ENCODE results near the gene CDH1.
"Not testable (repeated sequence)": the region's sequence is repeated elsewhere in the genome, so short reads cannot be mapped to it uniquely, and the experiment has no call there.

The CDH1 gene

DNA sequence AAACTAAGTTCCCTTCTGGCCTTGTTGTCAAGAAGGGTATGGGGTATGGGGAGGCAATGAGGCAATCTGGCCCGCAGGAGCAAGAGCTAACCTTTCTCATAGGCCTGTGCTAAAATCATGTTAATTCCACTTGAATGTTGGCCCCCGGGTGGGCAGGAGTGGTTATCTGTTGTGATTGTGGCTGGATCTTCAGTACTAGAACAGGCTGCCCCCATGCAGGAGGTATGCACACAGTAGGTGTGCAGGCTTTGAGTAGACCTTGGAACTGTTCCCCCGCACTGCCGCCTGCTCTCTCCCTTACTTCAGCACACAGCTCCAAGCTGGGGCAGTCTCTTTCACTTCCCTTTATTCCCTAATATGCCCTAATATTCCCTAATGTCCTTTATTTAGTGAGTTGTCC, 53.9 kb downstream of the CDH1 start:
- no peak for DNase-seq (ENCODE audit: low spot score)

DNA sequence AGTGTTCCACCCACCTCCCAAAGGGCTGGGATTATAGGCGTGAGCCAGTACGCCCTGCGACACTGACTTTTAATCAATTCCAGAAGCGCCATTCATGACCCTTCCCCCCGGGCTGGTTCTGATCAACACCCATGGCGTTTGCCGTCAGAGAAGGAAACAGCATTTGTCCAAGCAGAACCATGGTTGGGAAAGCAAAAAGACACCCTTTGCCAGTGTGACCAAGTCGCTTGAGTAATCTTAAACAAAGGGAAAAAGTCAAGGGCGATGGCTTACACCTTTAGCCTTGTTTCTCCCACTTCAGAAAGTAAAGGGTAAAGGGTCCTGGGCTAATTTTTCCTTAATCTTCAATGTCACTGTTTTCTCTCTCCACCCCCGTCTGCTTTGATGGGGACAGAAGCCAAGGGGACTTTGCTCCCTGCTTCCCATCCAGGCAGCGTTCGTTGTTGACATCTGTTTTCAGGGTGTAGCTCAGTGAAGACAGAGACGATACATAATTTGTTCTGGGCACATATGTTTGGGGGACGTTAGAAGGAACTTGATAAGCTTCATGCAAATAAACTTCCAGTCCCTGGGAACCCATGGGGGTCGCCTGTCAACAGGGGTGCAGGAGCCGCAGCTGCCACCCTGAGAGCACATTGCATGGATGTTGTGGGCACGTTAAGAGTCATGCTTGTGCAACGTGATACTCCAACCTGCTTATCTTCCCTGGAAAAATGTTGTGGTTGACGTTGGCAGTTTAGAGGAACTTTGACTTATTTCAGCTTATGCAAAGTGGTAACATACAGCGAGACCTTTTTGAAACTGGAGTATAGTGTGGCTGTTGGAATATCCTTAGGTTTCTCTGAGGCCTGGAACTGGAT, 55.6 kb downstream of the CDH1 start:
- no peak for DNase-seq (ENCODE audit: low spot score)

DNA sequence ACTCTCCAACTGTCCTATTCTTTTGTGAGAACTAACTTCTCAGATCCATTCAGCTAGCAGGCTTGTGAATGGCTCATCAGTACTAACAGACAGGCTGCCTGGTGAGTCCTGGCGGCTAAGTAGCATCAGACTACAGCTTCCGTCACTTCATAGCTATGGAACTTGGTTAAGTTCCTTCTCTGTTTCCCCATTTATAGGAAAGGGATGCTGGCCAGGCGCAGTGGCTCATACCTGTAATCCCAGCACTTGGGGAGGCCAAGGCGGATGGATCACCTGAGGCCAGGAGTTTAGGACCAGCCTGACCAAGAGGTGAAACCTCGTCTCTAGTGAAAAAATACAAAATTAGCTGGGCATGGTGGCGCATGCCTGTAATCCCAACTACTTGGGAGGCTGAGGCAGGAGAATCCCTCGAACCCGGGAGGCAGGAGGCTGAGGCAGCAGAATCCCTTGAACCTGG, 56.3 kb downstream of the CDH1 start:
- DNase-seq (ENCODE audit: low spot score), result no peak

DNA sequence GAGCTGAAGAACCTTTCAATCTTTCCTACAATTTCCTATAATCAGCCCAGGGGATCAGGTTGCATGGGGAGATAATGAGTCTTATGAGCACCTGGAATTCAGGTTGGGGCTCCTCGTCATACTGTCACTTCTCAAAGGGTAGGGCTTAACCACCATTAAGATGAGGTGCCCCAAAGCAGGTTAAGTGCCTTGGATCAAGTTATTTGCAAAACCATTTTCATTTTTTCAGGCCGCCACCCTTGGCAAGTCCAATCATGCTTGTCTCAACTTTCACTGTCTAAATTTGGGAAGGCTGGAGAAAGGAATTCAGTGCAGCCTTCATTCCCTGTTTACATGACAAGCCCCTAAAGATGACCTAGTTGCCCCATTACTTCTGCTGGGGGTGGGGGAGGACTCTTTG, 61.3 kb downstream of the CDH1 start:
- no peak for DNase-seq (ENCODE audit: low spot score)

DNA sequence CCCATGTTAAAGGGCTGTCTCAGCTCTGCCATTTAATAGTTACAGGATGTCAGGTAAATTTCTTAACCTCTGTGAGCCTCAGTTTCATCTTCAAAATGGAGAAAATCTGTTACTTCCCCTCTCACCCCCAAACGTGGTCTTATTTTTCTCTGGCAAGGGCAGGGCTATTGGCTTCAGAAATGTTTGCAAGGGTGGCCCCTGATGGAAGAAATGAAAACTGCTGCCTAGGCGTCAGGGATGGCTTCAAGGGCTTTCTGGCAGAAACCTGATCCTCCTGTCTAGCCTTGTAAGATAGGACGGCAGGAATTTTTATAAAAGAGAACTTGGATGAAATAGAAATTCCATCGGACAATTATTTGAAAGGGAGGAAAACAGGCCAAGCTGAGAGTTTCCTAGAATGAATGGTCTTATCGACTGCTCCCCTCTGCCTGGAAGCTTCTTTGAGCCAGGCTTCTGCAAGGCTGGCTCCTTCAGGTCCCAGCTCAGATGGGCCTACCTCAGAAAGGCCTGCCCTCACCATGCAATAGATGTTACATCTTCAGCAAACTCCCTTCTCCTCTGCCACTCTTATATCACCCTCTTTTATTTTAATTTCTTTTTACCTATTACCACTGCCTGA, 63.3 kb downstream of the CDH1 start:
- DNase-seq (ENCODE audit: low spot score), result peak; percentile 74

DNA sequence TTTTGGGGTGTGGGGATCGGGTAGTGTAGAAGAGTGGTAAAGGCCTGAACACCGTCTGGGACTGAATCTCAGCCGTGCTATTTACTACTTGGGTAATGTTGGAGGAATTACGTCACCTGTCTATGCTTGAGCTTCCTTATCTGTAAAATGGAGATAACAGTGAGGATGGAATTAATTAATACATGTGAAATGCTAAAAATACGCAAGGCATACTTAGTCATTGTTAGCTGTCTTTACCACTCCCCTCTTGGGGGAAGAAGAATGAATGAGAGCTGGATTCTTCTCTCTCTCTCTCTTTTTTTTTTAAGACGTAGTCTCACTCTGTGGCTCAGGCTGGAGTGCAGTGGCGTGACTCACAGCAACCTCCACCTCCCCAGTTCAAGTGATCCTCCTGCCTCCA, 65.1 kb downstream of the CDH1 start:
- DNase-seq (ENCODE audit: low spot score), result no peak

DNA sequence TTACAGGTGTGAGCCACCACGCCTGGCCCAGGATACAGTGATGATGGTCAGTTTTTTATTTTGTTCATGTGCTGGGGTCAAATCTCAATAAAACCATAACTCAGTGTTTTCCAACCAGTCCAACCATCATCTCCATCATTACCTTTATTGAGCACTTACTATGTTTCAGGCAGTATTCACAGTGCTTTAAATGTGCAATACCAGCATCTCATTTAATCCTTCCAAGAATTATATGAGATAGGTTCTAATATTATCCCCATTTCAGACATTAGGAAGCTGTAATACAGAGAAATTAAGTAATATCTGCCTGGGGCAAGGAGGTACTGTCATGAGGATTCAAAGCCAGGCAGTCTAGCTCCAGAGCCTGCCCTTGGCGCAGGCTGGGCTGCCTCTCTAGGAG, 69.3 kb downstream of the CDH1 start:
- no peak for DNase-seq (ENCODE audit: low spot score)

DNA sequence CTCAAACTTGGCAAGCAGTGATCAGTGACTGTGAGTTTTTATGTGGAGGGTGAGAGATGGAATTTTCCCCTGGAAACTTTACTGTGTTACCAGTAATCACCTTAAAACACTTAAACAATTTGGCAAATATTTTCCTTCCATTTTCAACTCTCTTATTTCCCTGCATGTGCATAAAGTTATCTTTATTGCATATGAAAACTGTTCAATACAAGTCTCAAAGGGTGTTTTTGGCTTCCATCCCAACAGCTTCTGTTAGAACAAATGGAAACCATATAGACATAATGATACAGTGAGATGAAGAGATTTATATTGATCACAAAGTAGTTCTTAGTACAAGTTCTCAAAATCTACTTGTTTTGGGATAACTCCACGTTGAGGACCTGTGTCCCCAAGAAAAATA, 69.9 kb downstream of the CDH1 start:
- no peak for DNase-seq (ENCODE audit: low spot score)

DNA sequence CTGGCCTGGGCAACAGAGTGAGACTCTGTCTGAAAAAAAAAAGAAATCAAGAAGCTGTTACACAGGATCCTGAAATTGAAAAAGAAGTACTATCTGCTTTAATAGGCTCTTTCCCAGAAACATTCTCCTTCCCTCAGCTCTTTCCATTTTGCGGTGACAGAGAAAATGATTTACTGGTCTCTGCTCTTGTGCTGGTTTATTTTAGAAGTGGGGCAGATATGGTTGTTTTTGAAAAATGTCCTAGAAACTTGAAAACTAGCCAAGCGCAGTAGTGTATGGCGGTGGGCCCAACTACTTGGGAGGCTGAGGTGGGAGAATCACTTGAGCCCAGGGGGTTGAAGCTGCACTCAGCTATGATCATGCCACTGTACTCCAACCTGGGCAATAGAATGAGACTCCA, 77.4 kb downstream of the CDH1 start:
- DNase-seq (ENCODE audit: low spot score), result no peak

DNA sequence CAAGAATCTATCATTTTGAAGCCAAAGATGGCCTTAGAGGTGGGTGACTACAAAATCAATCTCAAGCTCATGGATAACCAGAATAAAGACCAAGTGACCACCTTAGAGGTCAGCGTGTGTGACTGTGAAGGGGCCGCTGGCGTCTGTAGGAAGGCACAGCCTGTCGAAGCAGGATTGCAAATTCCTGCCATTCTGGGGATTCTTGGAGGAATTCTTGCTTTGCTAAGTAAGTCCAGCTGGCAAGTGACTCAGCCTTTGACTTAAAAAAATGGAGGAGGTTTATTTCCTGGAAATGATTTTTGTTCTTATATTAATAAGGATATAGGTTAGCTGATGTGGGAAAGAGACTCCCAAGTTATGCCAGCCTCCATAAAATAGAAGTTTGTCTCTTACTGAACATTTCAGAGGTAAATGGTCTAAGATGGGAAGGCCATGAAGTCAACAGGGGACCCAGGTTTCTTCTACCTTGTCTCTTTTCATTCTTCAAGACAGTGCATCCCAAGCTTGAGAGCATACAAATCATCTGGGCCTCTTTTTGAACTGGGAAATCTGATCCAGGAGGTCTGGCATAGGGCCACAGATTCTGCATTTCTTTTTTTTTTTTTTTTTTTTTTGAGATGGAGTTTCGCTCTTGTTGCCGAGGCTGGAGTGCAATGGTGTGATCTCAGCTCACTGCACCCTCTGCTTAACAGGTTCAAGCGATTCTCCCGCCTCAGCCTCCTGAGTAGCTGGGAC, 86.5 kb downstream of the CDH1 start:
- no peak for DNase-seq (ENCODE audit: low spot score)

DNA sequence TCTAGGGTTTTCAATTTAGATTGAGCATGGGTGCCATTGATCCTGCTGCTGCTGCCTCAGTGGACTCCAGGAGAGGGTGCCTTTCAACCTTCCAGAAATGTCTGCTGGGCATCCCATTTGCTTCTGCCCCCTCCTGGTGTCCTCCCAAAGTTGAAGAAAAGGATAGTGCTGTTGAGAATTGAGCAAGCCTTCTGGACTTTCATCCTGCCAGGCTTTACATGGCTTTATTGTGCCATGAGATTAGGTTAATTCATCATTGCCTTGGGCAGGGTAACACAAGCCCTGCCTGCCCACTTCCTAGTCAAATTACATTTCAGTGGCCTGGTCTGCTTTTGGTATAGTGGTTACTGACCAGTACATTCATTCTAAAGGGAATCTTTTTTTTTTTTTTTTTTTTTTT, 88.3 kb downstream of the CDH1 start:
- DNase-seq (ENCODE audit: low spot score), result no peak

DNA sequence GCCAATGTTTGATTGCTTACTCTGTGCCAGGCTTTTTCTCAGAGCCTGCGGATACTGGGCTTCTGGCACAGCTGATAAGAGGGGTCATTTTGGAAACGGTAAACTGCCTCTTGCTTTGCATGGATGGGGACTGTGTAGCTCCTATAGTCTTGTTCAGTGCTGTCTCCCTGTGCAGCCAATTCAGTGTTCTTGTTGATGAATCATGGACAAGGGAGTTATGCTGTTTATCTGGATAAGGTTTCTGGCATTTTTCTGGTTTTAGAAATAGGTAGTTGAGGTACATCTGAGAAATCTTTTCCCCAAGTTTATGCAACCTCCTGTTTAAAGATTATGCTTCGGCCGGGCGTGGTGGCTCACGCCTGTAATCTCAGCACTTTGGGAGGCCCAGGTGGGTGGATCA, 89.6 kb downstream of the CDH1 start:
- no peak for DNase-seq (ENCODE audit: low spot score)

DNA sequence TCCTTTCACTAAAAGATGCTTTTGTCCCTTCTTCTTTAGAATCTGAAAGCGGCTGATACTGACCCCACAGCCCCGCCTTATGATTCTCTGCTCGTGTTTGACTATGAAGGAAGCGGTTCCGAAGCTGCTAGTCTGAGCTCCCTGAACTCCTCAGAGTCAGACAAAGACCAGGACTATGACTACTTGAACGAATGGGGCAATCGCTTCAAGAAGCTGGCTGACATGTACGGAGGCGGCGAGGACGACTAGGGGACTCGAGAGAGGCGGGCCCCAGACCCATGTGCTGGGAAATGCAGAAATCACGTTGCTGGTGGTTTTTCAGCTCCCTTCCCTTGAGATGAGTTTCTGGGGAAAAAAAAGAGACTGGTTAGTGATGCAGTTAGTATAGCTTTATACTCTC, 96.2 kb downstream of the CDH1 start:
- no peak for DNase-seq (ENCODE audit: low spot score)

DNA sequence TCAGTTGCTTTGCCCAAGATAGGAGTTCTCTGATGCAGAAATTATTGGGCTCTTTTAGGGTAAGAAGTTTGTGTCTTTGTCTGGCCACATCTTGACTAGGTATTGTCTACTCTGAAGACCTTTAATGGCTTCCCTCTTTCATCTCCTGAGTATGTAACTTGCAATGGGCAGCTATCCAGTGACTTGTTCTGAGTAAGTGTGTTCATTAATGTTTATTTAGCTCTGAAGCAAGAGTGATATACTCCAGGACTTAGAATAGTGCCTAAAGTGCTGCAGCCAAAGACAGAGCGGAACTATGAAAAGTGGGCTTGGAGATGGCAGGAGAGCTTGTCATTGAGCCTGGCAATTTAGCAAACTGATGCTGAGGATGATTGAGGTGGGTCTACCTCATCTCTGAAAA, 97.5 kb downstream of the CDH1 start:
- DNase-seq (ENCODE audit: low spot score), result no peak

DNA sequence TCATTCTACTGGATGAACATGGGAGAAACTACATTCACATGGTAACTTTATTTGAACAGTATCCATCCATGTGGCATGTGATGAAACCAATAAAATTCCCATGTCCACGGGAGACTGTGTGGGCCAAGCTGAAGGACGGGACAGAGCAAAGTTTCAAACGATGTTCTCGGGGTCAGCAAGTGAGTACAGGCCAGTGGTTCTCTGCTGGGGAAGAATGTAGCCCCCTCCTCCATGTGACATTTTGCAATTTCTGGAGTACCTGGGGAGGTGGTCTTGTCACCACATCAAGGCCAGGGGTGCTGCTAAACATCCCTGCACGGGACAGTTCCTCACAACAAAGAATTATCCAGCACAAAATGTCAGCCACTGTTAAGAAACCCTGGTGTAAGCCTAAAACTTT, 98.9 kb downstream of the CDH1 start:
- DNase-seq (ENCODE audit: low spot score), result no peak

DNA sequence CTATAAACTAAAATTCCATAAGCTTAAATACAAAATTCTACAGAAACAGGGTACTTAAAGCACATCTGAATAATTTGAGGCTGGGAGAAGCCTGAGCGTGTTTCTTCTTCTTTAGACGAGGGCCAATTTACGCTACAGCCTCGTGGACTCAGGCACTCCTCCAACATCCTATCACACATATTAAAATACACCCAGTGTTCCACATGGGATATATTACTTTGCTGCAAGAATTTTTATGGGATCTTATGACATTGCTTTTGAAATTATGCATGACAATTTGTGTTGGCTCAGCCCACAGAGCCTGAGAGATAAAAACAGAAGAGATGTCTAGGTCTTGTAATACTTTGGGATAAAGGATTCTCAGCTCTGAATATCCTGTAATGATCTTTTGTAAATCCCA, 102.7 kb downstream of the CDH1 start:
- no peak for DNase-seq (ENCODE audit: low spot score)

DNA sequence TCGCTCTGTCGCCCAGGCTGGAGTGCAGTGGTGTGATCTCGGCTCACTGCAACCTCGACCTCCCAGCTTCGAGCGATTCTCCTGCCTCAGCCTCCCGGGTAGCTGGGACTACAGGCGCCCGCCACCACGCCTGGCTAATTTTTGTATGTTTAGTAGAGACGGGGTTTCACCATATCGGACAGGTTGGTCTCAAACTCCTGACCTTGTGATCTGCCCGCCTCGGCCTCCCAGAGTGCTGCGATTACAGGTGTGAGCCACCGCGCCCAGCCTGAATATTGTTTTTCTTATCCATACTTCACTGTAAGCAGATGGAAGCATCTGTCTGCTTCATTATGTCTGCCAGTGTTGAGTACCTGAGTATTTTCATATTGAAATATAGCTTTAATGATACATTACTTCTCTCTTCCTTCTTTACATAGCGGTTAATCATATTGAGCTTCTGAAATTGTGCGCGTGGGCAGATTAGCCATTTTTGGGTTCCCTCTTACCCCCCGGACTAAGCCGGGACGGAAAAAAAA, 105.9 kb downstream of the CDH1 start:
- not testable (repeated sequence) for DNase-seq (ENCODE audit: low spot score)

DNA sequence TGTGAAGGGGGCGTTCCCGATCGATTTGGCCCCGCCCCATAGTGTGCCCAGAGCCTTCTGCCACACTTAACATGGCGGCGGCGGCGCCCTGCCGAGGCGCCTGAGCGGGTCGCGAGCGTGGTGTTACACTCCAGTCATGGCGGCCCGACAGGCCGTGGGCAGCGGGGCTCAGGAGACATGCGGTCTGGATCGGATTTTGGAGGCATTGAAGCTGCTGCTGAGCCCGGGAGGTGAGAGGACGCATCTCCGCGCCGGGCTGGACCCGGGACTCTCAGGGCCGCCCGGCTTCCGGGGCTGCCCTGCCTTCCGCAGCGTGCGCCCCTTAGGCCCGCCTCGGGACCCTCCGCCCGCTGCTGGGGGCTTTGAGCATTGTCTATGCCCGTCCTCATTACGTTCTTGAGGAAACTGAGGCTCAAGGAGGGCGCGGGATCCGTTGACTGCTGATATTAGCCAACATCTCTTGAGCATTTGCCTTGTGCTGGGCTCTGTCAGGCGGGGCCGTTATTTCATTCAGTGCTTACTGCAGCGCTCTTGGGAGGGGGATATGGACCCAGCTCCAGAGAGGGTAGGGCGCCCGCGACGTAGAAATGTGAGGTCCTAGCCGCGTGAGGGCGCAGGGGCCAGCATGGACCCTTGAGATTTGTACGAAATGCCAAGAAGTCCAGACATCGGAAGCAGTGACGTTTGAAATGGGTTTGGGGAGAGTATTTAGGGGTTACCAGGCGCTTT, 106.6 kb downstream of the CDH1 start, which contains the start of gene TANGO6:
Gene TANGO6 (plus strand): TSS at position 50 of the 729 bp plus-strand sequence. CDS start 87 bp downstream, at position 137.
- DNase-seq (ENCODE audit: low spot score), result peak; percentile 90

DNA sequence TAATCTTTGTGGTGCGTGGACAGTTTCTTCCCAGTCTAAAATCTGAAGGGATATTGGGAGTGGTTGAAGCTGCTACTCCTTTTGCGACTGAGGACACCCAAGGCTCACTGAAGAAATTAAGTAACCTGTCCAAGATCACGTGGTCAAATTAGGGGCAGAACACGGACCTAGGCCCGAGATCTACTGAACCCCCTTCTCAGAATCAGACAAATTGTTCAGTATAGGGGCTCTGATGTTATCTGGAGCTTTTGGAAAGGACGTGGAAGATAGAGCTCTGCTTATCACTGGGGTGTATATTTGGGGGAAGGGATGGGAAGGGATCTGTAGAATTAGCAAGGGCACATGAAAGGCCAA, 107.1 kb downstream of the CDH1 start:
- DNase-seq (ENCODE audit: low spot score), result no peak

DNA sequence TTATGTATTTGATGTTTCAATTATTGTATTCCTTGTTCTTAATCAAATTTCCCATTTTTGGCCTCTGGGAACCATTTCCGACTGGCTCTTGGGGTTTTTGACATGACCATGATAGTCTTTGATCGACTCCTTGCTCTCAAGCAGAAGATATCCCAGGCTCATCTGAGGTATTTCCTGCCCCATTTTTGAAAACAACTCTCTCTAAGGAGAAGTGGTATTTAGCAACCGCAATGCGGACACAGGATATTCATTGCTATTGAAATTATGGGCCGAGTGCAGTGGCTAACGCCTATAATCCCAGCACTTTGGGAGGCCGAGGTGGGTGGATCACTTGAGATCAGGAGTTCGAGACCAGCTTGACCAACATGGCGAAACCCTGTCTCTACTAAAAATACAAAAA, 111.7 kb downstream of the CDH1 start:
- DNase-seq (ENCODE audit: low spot score), result no peak

DNA sequence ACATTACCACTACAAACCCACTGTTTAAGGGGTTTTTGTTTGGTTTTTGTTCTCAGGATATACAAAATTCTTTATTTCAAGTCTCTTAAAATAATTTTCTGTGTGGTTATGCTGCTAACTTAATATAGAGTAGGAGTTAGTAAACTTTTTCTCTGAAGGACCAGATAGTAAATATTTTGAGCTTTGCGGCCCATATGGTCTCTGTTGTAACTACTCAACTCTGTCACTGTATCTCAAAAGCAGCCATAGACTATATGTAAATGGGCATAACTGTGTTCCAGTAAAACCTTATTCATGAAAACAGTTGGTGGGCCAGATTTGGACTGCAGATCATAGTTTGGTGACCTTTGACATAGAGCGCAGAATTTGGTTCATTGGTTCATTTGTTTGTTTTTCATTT, 113.4 kb downstream of the CDH1 start:
- DNase-seq (ENCODE audit: low spot score), result no peak

DNA sequence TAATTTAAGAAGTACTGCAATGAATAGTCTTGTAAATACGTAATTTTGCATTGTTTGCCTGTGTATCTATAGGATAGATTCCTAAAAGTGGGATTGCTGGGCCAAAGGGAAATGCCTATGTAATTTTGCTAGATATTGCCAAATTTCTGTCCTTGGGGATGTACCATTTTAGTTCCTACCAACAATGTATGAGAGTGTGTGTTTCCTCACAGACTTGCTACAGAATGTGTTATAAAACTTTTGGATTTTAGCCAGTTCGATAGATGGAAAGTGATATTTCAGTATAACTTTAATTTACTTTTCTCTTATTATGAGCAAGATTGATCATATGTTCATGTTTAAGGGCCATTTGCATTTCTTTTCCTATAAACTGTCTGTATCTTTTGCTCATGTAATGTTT, 114.5 kb downstream of the CDH1 start:
- DNase-seq (ENCODE audit: low spot score), result no peak
